Fibroblast of the aortic adventitia (primary cell): ENCODE results near the gene SULT2B1. TPM values are rescaled to one million over a fixed set of nuclear protein-coding genes. Genes with fewer than 3 reads are reported as not detected.

Experiments used
- DNase-seq: peaks from one replicate; pipeline ENCODE4 v3.0.0-alpha.2; 2010; ENCODE audit warnings: low read depth
- H3K4me3 ChIP-seq: 2 replicates; pipeline ENCODE4 v1.5.1; 2011; ENCODE audit warnings: low read depth, mild to moderate bottlenecking, control low read depth, low read length, moderate library complexity
- total RNA-seq: library from RNA; depleted of rRNA; stranded (reverse); fragments of >200 nt; gene quantifications from 2 replicates; pipeline ENCODE4 v1.2.3, GENCODE V29; 2012; ENCODE audit warnings: low replicate concordance
- TF ChIP-seq, protein P1 (sequence below): IDR thresholded peaks from 2 replicates; pipeline ENCODE4 v1.5.1; 2011; ENCODE audit warnings: mild to moderate bottlenecking, low read length, control low read depth, inconsistent platforms; ENCODE audit not compliant: insufficient read depth

SULT2B1 gene
- total RNA-seq, 1 donor = not detected

DNA sequence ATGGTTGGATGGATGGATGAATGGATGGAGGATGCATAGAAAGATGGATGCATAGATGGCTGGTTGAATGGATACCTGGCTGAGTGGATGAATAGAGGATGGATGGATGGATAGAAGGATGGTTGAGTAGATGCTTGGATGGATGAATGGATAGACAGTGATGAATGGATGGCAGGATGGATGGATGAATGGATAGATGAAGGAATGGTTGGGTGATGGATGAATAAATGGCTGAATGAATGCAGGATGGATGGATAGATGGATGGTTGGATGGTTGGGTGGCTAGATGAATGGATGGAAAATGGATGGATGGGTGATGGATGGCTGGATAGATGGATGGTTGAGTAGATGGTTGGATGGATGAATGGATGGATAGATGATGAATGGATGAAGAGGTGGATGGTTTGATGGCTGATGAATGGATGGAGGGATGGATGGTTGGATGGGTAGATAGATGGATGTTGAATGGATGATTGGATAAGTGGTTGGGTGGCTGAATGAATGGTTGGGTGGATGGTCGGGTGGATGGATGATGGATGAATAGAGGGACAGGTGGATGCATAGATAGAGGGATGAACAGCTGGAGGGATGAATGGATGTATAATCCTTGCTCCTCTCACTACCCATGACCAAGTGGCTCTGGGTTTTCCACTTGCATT, 3.6 kb upstream of the SULT2B1 start:
- H3K4me3 ChIP-seq = no peak overlapping the region
- TF ChIP-seq, protein P1, sequence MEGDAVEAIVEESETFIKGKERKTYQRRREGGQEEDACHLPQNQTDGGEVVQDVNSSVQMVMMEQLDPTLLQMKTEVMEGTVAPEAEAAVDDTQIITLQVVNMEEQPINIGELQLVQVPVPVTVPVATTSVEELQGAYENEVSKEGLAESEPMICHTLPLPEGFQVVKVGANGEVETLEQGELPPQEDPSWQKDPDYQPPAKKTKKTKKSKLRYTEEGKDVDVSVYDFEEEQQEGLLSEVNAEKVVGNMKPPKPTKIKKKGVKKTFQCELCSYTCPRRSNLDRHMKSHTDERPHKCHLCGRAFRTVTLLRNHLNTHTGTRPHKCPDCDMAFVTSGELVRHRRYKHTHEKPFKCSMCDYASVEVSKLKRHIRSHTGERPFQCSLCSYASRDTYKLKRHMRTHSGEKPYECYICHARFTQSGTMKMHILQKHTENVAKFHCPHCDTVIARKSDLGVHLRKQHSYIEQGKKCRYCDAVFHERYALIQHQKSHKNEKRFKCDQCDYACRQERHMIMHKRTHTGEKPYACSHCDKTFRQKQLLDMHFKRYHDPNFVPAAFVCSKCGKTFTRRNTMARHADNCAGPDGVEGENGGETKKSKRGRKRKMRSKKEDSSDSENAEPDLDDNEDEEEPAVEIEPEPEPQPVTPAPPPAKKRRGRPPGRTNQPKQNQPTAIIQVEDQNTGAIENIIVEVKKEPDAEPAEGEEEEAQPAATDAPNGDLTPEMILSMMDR = no peak
- DNase-seq = no peak

DNA sequence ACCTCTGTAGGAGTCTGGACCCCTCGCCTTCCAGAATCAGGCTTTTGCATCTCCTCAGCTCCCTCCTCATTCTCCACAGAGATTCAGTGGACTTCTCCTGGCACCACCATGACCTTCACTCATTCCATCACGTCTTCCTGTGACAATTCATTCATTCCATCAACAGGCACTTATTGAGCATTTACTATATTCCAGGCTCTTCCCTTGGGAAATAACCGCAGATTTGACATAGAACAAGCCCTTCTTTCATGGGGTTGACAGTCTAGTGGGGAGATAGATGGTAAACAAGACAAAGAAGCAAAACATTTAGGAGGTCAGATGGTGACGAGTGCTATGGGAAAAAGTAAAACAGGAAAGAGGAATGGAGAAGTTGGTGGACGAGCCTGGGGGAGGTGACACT, 2.6 kb upstream of the SULT2B1 start:
- no peak overlapping the region for H3K4me3 ChIP-seq
- no peak for DNase-seq
- TF ChIP-seq, protein P1 = no peak

DNA sequence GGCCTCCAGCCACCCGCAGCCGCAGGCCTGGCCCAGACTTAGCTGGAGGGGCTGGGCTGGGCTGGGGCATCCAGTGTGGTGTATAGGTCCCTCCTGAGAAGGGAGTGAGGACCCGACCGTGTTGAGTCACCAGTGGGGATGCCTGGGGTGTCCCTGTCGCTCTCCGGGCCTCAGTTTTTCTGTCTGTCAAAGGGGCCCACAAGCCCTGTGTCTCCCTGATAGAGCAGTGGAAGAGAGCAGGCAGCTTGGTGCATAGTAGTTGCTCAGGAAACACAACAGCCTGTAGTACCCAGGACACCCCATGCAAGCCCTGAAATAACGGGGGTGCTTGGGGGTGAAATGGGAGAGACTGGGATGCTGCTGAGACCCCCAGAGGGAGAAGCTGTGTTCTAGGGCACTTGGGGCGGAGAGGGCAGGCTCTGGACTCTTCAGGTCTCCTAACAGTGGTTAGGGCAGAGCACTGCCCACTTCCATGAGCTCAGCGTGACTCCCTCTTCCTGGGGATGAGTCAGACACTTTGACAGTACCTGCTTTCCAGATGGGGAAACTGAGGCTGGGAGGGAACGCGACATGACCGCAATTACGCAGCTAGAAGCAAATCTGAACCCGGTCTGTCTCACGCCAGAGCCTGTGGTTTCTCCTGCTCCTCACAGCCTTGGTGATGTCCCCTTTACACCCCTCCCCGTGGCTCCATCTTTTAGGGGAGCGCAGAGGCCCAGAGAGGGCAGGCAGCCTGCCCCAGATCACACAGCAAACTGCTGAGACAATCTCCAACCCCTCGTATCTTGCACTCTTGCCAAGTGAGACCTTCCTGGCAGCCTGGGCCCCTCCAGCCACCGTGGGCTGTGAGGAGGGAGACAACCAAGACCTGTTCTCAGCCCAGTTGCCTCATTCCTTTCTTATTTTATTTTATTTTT, 692 bp downstream of the SULT2B1 start:
- TF ChIP-seq, protein P1 = no peak
- DNase-seq = no peak
- no peak overlapping the region for H3K4me3 ChIP-seq

DNA sequence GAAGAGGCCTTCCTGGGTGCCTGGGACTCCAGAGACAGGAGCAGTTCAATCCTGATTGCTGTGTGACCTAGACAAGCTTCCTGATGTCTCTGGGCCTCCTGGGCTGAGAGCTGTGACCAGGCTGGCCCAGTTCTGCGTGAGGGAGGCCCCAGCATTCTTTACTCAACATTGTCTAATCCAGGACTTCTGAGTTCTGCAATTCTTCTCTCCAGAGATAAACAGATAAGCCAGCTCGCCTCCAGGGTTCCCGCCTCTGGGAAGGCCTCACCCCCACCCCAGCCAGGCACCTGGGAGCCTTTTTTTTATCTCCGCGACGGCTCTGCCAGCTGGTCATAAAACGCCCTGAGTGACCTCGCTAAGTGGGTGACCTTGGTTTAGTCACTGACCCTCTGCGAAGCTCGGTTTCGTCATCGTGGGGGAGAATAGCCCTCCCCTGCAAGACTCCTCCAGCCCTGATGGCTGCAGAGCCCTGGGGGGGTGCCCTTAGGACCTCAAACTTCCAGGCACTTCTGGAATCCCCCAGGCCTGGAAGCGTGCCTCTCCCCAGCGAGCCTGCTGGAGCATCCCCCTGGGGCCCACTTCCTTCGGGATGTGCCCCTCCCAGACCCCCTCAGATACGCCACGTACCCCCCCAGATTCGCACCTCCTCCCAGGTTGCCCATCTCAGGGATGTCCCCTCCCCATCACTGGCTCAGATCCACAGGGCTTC, 1.9 kb downstream of the SULT2B1 start:
- H3K4me3 ChIP-seq = no peak overlapping the region
- peak; percentile 69 for DNase-seq
- TF ChIP-seq, protein P1 = no peak

DNA sequence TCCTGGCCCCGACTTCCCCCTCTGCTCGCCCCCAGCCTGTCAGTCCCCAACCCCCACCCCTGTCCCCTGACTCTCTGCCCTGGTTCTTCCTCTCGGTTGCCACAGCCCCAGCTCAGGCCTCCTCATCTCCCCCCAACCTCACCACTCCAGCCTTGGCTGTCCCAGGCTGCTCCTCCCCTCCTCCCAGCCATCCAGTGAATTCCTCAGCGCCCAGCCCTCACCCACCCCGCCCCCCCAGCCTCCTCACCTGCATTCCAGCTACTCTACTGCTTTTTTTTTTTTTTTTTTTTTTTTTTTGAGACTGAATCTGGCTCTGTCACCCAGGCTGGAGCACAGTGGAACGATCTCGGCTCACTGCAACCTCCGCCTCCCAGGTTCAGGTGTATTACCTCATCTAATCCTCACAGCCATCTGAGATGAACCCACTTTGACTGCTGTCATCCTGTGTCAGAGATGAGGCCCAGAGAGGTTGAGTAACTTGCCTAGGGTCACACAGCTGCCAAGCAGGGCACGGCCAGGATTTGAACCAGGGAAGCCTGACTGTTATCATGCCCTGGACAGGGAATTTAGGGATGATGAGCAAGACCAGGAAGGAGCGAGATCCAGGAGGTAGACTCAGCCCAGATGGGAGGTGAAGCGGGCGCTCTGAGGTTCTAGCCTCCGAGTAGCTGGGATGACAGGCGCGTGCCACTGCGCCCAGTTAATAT, 2.6 kb downstream of the SULT2B1 start:
- TF ChIP-seq, protein P1 = no peak
- no peak for DNase-seq
- H3K4me3 ChIP-seq = no peak overlapping the region

DNA sequence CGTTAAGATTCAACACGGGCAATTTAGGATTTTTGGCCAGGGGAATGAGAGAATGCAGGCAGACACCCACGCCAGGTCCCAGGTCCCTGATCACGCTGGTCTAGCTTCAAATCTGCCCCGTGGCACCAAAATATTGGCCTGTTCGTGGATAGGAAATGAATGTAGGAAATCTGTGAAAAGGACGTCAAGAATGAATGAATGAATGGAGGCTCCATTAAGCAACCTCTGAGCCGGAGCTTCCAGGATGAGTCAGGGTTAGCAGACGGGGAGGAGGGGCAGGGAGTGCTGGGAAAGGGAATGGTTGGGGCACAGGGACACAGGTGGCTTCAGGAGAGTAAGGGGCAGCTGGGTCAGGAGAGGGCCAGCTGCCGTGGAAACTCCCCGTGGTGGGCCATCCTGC, 4.2 kb downstream of the SULT2B1 start:
- TF ChIP-seq, protein P1 = no peak
- no peak overlapping the region for H3K4me3 ChIP-seq
- DNase-seq = peak; percentile 59
